Activated CD4-positive, alpha-beta T cell treated with anti-CD3 and anti-CD28 coated beads for 48 hours (primary cell): ENCODE data around the gene MT1X.
"Not testable (repeated sequence)": the region's sequence is repeated elsewhere in the genome, so short reads cannot be mapped to it uniquely, and the experiment has no call there.

ENCODE experiments used
- DNase-seq: peaks from one replicate; pipeline ENCODE4 v3.0.0-alpha.2; 2020

MT1X gene

DNA sequence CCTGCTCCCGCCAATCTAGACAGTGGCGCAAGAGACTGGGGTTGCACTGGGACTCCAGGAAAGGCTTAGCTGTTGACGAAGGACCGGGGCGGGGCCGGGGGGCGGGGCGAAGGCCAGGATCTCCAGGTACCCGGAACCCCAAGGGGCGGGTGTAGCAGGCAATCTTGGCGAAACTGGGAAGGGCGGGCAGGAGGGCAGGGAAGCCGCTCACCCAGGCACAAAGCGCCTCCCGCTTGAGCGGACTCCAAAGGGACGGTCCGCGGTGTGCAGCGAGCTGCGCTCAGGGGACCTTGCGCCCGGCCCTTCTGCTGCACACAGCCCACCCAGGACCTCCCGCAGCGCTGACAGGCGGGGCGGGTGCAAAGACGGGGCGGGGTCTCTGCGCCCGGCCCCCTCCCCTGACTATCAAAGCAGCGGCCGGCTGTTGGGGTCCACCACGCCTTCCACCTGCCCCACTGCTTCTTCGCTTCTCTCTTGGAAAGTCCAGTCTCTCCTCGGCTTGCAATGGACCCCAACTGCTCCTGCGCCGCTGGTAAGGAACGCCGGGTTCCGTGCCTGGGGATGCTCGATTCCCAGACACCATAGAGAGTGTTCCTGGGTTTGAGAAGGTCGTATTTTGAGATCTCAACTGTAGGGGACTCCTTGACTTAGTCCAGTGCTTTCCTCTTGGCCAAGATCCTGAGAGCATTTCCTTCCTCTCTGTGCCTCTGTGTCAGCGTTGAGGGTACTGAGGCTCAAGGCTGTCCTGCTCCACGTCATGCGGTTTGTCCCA lies 24.5 kb upstream of the MT1X start, which contains the start of gene MT1F:
MT1F (plus strand) TSS at position 405 of the 772 bp plus-strand sequence; CDS start at position 505, 100 bp downstream.
- DNase-seq = peak; percentile 76

DNA sequence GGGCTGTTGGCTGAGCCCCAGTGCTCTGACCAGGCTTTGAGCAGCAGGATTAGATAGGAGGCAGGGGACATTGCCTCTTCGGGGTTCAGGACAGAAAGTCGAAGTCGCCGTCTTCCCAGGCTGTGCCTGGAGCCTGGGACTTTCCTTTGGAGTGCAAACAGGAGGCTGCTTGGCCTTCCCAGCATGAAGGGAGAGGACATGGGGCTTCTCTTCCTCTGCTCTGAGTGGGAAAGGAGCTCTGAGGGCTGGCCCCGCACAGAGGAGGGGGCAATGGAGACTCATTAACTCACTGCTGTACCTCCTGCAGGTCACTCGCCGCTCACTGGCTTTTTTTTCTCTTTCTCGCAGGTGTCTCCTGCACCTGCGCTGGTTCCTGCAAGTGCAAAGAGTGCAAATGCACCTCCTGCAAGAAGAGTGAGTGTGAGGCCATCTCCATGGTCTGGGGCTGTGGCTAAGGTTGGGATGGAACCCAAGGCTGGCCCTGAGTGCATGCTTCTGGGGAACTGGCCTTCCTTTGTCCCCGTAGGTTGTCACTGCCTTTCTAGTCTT lies 23.9 kb upstream of the MT1X start:
- no peak for DNase-seq

DNA sequence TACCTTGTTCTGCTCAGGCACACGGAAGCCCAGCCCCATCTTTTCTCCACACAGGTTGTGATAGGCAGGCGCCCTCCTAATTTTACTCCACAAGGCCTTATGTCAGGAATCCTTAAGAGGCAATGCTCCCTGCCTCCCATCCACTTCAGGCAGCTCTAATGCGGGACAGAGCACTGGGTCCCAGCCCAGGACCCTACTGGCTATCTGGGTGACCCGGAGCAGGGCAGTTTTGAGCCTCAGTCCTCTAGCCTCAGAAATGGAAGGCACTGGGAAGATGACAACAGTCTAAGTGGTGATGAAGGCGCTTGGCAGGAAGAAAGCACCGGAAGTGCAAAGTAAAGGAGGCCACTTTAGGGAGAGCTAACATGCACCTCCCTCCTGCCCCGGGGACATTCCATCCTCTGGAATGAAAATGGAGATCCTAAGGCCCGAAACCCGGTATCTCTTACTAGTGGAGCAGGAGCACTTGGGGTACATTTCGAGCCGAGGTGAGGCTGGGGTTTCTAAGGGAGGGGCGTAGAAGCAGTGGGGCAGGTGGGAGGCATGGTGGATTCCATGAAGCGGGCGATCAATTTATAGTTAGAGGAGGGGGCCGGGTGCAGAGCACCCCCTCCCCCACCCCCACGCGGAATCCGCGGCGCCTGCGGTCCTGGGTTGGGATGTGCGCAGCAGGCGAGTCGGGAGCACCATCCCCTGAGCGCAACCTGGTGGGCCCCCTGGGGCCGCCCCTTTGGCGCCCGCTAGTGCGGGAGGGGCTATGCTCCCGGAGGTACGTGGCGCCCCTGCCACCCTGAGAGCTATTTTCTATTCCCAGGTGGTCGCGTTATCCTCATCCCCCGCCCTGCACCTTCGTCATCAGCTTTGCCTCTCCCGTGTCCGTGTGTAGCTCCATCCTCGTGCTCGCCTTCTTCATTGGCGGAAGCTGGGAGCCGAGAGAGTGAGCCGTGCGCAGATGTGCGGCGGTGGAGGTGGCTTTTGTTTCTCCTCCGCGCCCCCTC lies 19.6 kb upstream of the MT1X start:
- DNase-seq = peak; percentile 62

DNA sequence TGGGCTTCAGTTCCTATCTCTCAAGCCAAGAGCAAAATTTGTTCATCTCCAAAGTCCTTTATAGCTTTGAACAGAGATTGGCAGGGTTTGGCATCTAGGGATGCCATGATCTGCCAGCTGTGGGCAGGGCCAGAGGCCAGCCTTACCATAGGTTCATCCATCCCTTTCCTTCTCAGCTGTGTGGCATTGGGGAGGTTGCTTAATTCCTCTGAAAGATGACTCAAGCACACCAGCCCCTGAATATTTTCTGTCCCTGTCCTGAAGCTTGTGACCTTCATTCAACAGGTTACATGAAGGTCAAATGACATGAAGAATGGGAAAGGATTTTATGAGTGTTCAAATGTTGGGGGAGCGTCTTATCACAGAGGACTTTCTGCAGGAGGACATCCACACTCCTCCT lies 17.8 kb upstream of the MT1X start:
- DNase-seq = no peak

DNA sequence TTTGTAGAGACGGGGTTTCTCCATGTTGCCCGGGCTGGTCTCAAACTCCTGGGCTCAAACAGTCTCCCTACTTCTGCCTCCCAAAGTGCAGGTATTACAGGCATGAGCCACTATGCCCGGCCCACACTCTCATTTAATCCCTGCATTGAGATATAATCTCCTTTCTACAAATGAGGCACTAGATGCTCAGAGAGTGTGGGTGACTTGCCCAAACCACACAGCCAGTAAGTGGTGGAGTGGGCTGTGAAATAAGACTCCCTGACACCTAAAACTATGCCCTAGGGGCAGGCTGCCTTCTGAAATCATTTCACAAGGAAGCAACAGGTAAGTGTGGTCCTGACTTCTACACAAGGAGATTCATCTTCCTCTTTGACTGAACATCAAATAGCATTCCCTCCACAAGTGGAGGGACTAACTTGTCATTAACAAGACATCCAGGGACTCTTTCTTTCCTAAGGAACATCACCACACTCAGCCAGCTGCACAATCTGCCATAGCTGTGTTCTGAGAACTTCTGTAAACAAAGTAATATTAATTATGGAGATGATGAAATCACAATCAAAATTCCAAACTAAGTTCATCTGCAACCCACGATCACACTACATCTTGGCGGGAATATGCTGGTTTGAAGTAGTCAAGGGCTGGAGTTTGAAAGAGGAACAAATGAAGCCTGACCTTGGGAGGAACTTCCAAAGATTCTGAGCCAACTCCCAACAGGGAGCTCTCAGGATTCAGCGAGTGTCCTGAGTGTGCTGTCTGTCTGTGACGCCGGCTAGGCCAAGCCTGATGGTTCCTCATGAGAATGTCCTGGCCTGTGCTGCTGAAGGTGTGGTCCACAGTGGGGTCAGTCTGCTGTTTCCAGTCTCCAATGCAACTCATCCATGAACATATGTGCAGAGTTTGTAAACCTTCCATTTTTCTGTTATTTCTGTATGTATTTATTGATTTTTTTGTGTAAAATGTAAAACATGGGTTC lies 16.7 kb upstream of the MT1X start:
- not testable (repeated sequence) for DNase-seq

DNA sequence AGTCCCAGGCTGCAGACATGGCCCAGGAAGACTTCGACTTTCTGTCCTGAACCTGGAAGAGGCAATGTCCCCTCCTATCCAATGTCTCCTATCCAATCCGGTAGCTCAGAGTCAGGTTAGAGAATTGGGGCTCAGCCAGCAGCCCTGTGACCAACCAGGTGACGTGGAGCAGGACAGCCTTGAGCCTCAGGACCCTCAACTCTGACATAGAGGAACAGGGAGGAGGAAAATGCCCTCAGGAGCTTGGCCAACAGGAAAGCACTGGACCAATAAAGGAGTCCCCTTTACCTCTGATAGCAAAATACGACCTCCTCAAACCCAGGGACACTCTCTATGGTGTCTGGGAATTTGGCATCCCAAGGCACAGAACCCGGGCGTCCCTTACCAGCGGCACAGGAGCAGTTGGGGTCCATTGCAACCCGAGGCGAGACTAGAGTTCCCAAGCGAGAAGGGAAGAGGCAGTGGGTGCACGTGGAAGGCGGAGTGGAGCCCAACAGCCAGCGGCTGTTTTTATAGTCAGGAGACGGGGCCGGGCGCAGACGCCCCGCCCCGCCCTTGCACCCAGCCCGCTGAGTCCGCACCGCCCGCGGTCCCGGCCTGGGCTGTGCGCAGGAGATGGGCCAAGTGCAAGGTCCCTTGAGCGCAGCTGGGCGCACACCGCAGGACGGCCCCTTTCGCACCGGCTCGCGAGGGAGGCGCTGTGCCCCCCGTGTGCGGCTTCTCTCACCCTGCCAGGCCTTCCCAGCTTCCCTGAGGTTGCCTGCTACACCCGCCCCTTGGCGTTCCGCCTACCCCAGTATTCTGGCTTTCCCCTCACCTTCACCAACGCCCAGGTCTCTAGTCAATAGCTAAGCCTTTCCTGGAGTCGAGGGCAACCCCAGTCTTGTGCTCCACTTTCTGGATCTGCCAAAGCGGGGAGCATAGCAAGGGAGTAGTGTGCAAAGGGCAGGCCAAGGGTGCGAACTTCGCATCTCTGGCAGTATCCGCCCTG lies 14.4 kb upstream of the MT1X start, which contains the start of gene MT1G:
MT1G (minus strand) TSS at position 485 of the 991 bp plus-strand sequence; CDS start at position 413, 72 bp downstream.
- peak; percentile 67 for DNase-seq

DNA sequence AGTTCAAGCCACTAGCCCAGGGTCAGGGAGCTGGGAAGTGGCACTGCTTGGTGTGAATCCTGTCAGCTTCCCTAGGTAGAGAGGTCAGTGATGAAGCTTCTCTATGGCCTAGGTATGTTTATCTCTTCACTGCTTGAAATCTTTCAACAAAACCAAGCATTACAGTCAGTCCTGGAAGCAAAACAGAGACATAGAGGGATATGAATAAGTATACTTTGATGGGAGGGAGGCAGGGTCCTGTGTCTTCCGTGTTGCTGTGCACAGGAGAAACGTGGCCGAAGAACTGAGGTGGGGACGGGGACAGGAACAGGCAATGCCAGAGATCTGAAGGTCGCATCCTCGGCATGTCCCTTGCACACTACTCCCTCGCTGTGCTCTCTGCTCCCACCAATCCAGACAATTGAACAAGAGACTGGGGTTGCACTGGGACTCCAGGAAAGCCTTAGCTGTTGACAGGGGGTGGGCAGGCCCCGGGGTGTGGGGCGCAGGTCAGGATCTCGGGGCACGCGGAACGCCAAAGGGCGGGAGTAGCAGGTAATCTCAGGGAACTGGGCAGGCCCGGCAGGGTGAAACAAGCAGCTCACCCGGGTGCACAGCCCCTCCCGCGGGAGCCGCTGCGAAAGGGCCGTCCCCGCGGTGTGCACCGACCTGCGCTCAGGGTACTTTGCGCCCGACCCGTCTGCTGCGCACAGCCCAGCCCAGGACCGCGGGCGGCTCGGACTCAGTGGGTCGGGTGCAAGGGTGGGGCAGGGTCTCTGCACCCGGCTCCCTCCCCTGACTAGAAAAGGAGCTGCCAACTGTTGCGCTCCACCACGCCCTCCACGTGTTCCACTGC lies 13.0 kb upstream of the MT1X start, which contains the start of gene MT1H:
MT1H (plus strand) TSS at position 810 of the 835 bp plus-strand sequence. CDS start 71 bp downstream, outside the sequence.
- DNase-seq = peak; percentile 61

DNA sequence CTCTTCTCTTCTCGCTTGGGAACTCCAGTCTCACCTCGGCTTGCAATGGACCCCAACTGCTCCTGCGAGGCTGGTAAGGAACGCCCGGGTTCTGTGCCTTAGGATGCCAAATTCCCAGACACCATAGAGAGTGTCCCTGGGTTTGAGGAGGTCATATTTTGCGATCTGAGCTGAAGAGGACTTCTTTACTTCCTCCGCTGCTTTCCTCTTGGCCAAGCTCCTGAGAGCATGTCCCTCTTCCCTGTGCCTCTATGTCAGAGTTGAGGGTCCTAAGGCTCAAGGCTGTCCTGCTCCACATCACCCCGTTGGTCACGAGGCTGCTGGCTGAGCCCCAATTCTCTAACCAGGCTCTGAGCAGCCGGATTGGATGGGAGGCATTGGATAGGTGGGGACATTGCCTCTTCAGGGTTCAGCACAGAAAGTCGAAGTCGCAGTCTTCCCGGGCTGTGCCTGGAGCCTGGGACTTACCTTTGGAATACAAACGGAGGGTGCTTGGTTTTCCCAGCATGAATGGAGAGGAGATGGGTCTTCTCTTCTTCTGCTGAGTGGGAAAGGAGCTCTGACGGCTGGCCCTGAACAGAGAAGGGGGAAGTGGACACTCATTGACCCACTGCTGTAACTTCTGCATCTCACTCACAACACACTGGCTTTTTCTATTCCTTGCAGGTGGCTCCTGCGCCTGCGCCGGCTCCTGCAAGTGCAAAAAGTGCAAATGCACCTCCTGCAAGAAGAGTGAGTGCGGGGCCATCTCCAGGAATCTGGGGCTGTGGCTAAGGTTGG lies 12.2 kb upstream of the MT1X start:
- DNase-seq = no peak

DNA sequence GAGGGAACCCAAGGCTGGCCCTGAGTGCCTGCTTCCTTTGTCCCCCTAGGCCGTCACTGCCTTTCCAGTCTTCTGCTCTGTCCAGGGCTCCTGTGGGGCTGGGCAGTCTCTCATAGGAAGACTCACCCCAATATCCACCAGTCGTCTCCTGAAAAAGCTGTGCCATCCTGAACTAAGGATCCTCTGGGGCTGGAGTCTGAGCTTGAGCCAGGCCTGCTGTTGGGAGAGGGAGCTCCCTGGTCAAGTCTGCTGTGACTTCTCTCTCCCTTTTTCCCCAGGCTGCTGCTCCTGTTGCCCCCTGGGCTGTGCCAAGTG lies 11.7 kb upstream of the MT1X start:
- DNase-seq = no peak

DNA sequence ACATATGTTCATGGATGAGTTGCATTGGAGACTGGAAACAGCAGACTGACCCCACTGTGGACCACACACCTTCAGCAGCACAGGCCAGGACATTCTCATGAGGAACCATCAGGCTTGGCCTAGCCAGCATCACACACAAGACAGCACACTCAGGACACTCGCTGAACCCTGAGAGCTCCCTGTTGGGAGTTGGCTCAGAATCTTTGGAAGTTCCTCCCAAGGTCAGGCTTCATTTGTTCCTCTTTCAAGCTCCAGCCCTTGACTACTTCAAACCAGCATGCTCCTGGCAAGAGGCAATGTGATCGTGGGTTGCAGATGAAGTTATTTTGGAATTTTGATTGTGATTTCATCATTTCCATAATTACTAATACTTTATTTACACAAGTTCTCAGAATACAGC lies 10.6 kb upstream of the MT1X start:
- DNase-seq = not testable (repeated sequence)

DNA sequence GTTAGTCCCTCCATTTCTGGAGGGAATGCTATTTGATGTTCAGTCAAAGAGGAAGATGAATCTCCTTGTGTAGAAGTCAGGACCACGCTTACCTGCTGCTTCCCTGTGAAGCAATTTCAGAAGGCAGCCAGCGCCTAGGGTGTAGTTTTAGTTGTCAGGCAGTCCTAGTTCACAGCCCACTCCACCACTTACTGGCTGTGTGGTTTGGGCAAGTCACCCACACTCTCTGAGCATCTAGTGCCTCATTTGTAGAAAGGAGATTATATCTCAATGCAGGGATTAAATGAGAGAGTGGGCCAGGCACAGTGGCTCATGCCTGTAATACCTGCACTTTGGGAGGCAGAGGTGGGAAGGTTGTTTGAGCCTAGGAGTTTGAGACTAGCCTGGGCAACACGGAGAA lies 10.1 kb upstream of the MT1X start:
- DNase-seq = not testable (repeated sequence)

DNA sequence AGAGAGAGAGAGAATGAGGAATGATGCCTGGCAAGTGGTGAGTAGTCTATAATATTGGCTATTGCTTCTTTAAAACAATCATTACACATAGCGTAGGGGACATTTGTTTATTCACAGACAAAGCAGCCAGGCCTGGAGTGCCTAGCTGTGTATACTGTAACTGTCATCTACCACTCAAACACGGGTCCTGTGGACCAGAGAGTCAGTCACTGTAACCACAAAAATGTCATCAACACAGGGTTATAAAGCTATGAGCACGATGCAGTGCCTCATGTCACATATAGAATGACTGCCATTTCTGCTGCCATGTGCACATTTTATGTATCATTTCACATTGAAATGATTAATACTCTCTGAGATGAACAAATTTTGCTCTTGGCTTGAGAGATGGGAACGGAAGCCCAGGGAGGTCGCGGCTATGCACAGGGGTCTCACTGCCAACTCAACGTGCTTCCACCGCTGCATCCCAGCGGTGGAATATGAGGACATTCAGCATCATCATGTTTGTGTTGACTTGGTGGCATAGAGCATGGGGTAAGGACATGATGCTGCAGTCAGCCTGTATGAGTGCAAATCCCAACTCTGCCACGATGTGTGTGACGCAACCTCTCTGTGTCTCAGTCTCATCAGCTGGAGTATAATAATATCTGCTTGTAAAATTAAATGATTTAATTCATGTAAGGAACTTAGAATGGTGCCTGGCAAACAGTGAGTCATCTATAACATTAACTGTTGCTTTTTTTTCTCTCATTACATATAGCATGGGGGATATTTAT lies 9.3 kb upstream of the MT1X start:
- DNase-seq = no peak

DNA sequence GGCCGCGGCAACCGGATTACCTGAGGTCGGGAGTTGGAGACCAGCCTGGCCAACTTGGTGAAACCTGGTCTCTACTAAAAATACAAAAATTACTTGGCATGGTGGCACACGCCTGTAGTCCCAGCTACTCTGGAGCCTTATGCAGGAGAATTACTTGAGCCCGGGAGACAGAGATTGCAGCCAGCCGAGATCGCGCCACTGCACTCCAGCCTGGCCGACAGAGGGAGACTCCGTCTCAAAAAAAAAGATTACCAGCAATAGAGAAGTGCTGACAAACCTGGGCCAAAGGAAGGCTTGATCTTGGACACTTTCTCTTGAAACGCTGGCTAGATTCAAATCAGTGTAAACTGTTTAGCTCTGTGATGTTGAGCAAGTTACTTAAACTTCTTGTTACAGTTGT lies 8.3 kb upstream of the MT1X start:
- DNase-seq = peak; percentile 49

DNA sequence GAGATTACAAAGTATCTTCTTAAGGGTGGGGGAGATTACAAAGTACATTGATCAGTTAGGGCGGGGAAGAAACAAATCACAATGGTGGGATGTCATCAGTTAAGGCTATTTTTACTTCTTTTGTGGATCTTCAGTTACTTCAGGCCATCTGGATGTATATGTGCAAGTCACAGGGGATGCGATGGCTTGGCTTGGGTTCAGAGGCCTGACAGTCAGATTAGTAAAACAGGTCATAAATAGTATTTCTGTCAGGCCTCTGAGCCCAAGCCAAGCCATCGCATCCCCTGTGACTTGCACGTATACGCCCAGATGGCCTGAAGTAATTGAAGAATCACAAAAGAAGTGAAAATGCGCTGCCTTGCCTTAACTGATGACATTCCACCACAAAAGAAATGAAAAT lies 7.7 kb upstream of the MT1X start:
- DNase-seq = not testable (repeated sequence)

DNA sequence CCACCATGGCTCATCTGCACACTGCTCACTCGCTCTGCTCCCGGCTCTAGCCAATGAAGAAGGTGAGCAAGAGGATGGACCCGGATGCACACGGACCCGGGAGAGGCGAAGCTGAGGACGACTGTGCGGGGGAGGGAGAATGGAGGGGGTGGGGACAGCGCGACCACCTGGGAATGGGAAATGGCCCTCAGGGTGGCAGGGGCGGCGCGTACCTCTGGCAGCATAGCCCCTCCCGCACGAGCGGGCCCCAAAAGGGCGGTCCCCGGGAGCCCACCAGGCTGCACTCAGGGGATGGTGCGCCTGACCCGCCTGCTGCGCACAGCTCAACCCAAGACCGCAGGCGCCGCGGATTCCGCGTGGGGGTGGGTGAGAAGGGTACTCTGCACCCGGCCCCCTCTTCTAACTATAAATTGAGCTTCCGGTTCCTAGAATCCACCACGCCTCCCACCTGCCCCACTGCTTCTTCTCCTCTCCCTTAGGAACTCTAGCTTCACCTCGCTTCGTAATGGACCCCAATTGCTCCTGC lies 6.5 kb upstream of the MT1X start:
- peak; percentile 68 for DNase-seq

DNA sequence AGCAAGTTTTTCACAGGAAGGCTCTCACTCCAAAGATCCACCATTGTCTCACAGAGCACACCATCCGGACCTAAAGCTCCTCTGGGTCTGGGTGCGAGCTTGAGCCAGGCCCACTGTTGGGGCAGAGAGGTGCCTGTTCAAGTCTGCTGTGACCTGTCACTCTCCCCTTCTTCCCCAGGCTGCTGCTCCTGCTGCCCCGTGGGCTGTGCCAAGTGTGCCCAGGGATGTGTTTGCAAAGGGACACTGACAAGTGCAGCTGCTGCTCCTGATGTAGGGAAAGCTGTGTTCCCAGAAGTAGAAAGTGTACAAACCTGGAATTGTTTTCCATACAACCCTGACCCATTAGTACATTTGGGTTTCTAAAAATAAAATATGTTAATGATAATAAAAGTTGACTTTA lies 4.8 kb upstream of the MT1X start:
- no peak for DNase-seq

DNA sequence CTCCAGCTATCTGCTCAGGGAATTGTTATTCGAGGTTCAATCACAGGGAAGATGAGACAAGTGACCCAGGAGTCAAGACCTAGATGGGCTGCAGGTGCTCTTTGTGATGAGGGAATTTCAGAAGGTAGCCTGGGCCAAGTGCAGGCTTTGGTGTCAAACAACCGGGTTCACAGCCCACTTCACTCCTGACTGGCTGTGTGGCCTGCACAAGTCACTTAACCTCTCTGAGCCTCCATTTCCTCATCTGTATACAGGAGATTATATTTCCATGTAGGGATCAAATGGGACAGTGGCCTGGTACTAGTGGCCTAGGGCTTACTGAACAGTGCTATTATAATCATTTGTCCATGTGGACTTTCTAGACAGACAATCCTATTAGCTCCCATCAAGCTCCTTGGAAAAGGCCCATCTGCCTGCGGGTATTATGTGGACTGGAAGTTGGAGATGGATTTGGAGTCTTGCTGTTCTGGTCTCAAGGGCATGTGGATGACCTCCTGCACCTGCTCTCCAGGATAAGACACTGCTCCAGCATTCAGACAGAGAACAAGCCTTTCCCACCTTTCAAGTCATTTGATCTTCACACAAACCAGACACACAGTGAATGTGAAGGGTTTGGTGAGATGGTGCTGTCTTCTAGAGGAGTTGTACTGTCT lies 3.1 kb upstream of the MT1X start:
- DNase-seq = no peak
